GM18907 (cell line): ENCODE data around the gene IBA57.
"Not testable (repeated sequence)": the region's sequence is repeated elsewhere in the genome, so short reads cannot be mapped to it uniquely, and the experiment has no call there.

Source experiments
- ATAC-seq: cut with Tn5 transposase; IDR thresholded peaks from one replicate; pipeline ENCODE4 v1.9.1; 2021; ENCODE audit warnings: mild to moderate bottlenecking, moderate library complexity; ENCODE audit not compliant: unreplicated experiment

IBA57 gene

GRCh38 chr1:228210712-228211530, 45.3 kb downstream of the IBA57 start:
- ATAC-seq = no peak

GRCh38 chr1:228211531-228212414, 46.2 kb downstream of the IBA57 start:
- no peak for ATAC-seq

GRCh38 chr1:228212415-228212965, 46.9 kb downstream of the IBA57 start:
- no peak for ATAC-seq

- peak; percentile 94 for ATAC-seq
Observed at GRCh38 chr1:228212966-228213844, 47.6 kb downstream of the IBA57 start.

- no peak for ATAC-seq
Observed at GRCh38 chr1:228213917-228214808, 48.6 kb downstream of the IBA57 start.

GRCh38 chr1:228214921-228215662, 49.5 kb downstream of the IBA57 start:
- no peak for ATAC-seq

GRCh38 chr1:228215663-228216116, 50.1 kb downstream of the IBA57 start:
- ATAC-seq = no peak

GRCh38 chr1:228216371-228217320, 51.0 kb downstream of the IBA57 start:
- no peak for ATAC-seq

GRCh38 chr1:228217551-228218344, 52.1 kb downstream of the IBA57 start:
- ATAC-seq = no peak

- no peak for ATAC-seq
Observed at GRCh38 chr1:228218513-228219244, 53.1 kb downstream of the IBA57 start.

- ATAC-seq = no peak
Observed at GRCh38 chr1:228219245-228219961, 53.8 kb downstream of the IBA57 start.

GRCh38 chr1:228219962-228220780, 54.6 kb downstream of the IBA57 start:
- ATAC-seq = no peak

GRCh38 chr1:228221097-228221496, 55.5 kb downstream of the IBA57 start:
- not testable (repeated sequence) for ATAC-seq

- ATAC-seq = no peak
Observed at GRCh38 chr1:228222548-228222947, 56.9 kb downstream of the IBA57 start.
